Small intestine (tissue), 7 donors: ENCODE measurements around the gene TOM1L1. TPM values are rescaled to one million over a fixed set of nuclear protein-coding genes. Genes with fewer than 3 reads are reported as not detected.

Source experiments
- DNase-seq, 2 donors: peaks; one replicate each; pipeline versions ENCODE4 v3.0.0 to v3.0.0-alpha.2; 2013
- FAIRE-seq: peaks from 2 replicates; lab custom pipeline; 2012; peaks lifted over from hg19 to GRCh38; lab: Jason Lieb, UNC
- H3K27ac ChIP-seq, 3 donors: one replicate each; pipeline ENCODE4 v1.5.1; 2013; ENCODE audit warnings: low read length in 2 of 3, mild to moderate bottlenecking in 2 of 3, control low read depth in 1 of 3, inconsistent platforms in 1 of 3, low read depth in 1 of 3, moderate library complexity in 1 of 3
- H3K27me3 ChIP-seq, 3 donors: one replicate each; pipeline ENCODE4 v1.6.1; 2013; ENCODE audit warnings: low read length in 3 of 3, inconsistent platforms in 1 of 3; ENCODE audit not compliant: control insufficient read depth in 3 of 3, insufficient read depth in 3 of 3
- H3K36me3 ChIP-seq, 3 donors: one replicate each; pipeline ENCODE4 v1.6.1; 2013; ENCODE audit warnings: low read length in 3 of 3, inconsistent platforms in 1 of 3, low read depth in 1 of 3, mild to moderate bottlenecking in 1 of 3, moderate library complexity in 1 of 3; ENCODE audit not compliant: control insufficient read depth in 3 of 3, insufficient read depth in 2 of 3
- H3K4me1 ChIP-seq, 3 donors: one replicate each; pipeline ENCODE4 v1.6.1; 2013; ENCODE audit warnings: low read length in 2 of 3, inconsistent platforms in 1 of 3, low read depth in 1 of 3, mild to moderate bottlenecking in 1 of 3, moderate library complexity in 1 of 3; ENCODE audit not compliant: control insufficient read depth in 3 of 3, insufficient read depth in 2 of 3
- H3K4me3 ChIP-seq, 3 donors: one replicate each; pipeline ENCODE4 v1.5.1; 2013; ENCODE audit warnings: low read length in 3 of 3, control low read depth in 1 of 3, inconsistent platforms in 1 of 3, low read depth in 1 of 3, mild to moderate bottlenecking in 1 of 3, moderate library complexity in 1 of 3
- H3K9me3 ChIP-seq, 2 donors: one replicate each; pipeline ENCODE4 v1.6.1; 2013; ENCODE audit warnings: low read depth in 1 of 2, low read length in 1 of 2; ENCODE audit not compliant: control insufficient read depth in 2 of 2, insufficient read depth in 1 of 2
- WGBS, 3 donors: extraction: QIAGEN DNeasy Blood & Tissue Kit; methylation state at CpG; one replicate each; pipeline ENCODE4 v1.1.7; 2013; 5-methylcytosine and 5-hydroxymethylcytosine counted together
- polyA plus RNA-seq, 4 donors: library from polyadenylated mRNA; stranded (reverse) in 3 of 4; unstranded in 1 of 4; fragments of 200-250 nt in 3 of 4; fragments of 120-200 nt in 1 of 4; gene quantifications; one replicate each; pipeline versions ENCODE4 v1.2.1 to v1.2.3, GENCODE V29; 2013
- donor health status: healthy with polysubstance abuse.
- donor health status: control.
- donor health status: control.
- donor health status: Bipolar disorder and iron deficiency.
- donor health status: healthy.

TOM1L1 gene
- polyA plus RNA-seq, 4 donors: 57.2 to 120 (median 98.0) TPM

DNA sequence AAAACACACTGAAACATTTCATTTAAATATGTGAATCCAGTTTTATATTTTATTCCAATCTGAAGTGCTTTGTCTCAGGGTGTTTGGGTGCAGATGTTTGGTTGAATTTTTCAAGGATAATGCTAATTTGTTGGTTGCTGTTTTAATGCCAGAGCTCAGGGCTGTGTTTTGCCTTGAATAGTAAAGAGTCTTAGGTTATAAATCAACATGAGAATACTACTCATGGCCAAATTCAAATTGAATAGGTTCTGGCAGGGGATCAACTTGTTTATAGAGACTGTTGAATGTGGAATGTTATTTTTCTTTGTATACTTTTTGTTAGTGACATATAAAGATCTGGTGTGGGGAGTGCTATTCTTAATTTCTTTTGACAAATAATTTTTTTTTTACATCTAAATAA is 18.8 kb downstream of the TOM1L1 start:
- Histone ChIP-seq H3K27me3 (no peaks in the 10 kb centered on the region), H3K4me3 (no peak overlapping the region), H3K9me3 (no peaks in the 10 kb centered on the region), H3K36me3 (peaks cover 0 to 28% (median 25%) of the 10 kb centered on the region in 3 donors), H3K27ac (no peak overlapping the region), H3K4me1 (no peaks in the 10 kb centered on the region)
- FAIRE-seq: no peak
- DNase-seq: no peak

DNA sequence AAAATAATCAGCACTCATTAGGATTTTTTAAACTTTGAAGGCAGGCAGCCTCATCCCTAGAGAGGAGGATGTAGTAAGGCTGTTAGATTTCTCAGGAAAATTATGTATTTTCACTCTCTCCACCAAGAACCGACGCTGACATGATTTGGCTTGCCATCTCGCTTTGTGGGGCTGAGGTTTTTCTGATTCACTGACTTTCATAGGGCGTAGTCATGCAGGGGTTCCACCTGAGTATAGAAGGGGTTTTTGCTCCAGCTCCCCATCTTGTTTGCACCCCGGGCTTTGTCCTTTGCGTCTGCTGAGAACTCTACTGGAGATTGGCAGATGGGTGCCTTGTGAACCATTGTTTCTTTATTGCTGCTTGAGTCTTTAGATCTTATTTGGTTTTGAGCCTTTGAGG is 20.2 kb downstream of the TOM1L1 start:
- H3K4me3 ChIP-seq: no peak overlapping the region
- FAIRE-seq (no peak), DNase-seq (no peak)
- no peaks in the 10 kb centered on the region for H3K27me3 ChIP-seq
- H3K36me3 ChIP-seq: peaks cover 0 to 29% (median 20%) of the 10 kb centered on the region in 3 donors
- no peaks in the 10 kb centered on the region for H3K4me1 ChIP-seq
- no peak overlapping the region for H3K27ac ChIP-seq
- 85 to 95% (median 86%) methylated on average over 6 of the region's 6 CpGs for WGBS, 3 donors
- no peaks in the 10 kb centered on the region for H3K9me3 ChIP-seq

GRCh38 chr17:54924405-54924804 is 23.8 kb downstream of the TOM1L1 start:
- Histone ChIP-seq H3K4me1 (peaks cover 0 to 2% (median 0%) of the 10 kb centered on the region in 3 donors), H3K4me3 (no peak overlapping the region), H3K27ac (no peak overlapping the region), H3K27me3 (no peaks in the 10 kb centered on the region), H3K9me3 (no peaks in the 10 kb centered on the region), H3K36me3 (peaks cover 0 to 27% (median 10%) of the 10 kb centered on the region in 3 donors)
- DNase-seq: no peak
- 92 to 95% (median 93%) methylated on average over 5 of the region's 5 CpGs for WGBS, 3 donors
- no peak for FAIRE-seq

DNA sequence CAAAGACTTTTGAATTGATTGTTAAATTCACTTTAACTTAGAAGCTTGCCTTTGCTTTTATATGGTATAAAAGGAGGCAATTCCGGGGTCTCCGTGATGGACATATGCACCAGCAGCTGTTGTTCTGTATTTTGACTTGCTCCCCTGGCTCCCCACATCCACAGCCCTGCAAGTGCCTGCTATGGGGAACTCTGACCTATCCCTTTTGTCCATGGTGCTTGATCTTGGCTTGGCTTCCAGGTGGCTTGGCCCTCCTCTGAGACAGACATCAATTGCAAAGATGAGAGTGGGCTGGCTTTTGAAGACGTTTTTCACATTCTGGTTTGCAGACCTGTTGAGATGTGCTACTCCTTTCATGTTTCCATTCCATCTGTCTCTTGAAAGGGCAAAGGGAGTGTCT is 26.9 kb downstream of the TOM1L1 start:
- no peak overlapping the region for H3K4me3 ChIP-seq
- H3K27ac ChIP-seq: no peak overlapping the region
- 79 to 82% (median 79%) methylated on average over 3 of the region's 3 CpGs for WGBS, 3 donors
- peaks cover 0 to 27% (median 5%) of the 10 kb centered on the region in 3 donors for H3K36me3 ChIP-seq
- peaks cover 0 to 11% (median 2%) of the 10 kb centered on the region in 3 donors for H3K4me1 ChIP-seq
- no peak for DNase-seq
- H3K9me3 ChIP-seq: no peaks in the 10 kb centered on the region
- no peaks in the 10 kb centered on the region for H3K27me3 ChIP-seq
- no peak for FAIRE-seq

DNA sequence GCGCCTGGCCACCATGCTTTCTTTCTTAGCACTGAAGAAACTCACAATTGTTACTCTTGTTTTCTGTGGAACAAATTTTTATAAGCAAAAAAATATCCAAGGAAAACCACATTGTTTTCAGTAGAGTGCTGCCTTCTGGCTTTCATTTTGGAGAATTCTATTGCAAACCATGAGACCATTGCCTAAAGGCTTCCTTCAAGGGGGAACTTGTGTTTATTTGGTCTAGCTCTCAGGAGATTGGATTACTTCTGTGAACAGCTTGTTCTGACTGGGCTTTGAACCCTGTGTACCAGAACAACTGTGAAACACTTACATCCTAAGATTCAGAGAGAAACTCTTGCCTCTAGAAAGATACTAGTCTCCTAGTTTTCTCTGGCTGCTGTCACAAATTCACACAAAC is 32.1 kb downstream of the TOM1L1 start:
- WGBS, 3 donors: 90 to 100% (median 92%) methylated on average over 1 of the region's 1 CpG
- no peaks in the 10 kb centered on the region for H3K27me3 ChIP-seq
- FAIRE-seq: no peak
- H3K9me3 ChIP-seq: no peaks in the 10 kb centered on the region
- peaks cover 0 to 27% (median 2%) of the 10 kb centered on the region in 3 donors for H3K36me3 ChIP-seq
- no peak for DNase-seq
- peaks cover 0 to 35% (median 8%) of the 10 kb centered on the region in 3 donors for H3K4me1 ChIP-seq
- peak overlapping the region in 2 of 3 donors; percentile 50 to 62 for H3K27ac ChIP-seq
- H3K4me3 ChIP-seq: no peak overlapping the region

DNA sequence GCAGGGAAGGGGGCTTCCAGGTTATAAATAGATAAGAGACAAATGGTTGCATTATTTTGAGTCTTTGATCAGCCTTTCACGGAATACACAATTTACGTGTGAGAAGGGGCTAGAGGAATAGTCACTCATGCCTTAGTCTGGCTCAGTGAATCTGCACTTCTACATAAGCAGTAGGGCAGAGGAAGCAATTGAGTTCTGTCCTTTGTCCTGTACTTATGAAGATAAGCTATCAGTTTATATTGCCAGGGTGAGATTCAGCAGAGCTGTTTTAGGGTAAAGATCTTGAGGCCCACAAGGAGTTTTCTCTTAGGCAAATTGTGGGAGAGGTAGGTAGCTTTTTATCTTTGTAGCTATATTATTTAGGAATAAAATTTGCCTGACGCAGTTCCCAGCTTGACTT is 33.3 kb downstream of the TOM1L1 start:
- H3K27ac ChIP-seq: peak overlapping the region in 2 of 3 donors; percentile 11 to 72
- DNase-seq: peak; percentile 72 to 83
- 22 to 65% (median 34%) methylated on average over 3 of the region's 3 CpGs for WGBS, 3 donors

DNA sequence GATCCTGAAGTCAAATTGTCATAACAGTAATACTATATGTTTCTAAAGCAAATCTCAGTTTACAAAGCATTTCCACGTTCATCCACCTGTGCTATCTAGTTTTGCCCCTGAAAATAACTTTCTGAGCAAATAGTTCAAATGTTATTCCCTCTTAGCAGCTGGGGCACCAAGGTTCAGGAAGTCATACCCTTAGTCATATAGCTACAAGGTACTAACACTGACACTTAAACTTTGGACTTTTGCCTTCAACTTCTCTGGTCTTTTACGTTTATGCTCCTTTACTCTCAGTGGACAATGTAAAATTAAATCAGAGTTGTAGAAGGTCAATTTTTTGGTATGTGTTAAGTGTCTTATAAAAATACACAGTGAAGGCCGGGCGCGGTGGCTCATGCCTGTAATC is 34.8 kb downstream of the TOM1L1 start:
- WGBS, 3 donors: 66 to 75% (median 71%) methylated on average over 5 of the region's 5 CpGs
- peak overlapping the region in 1 of 3 donors; percentile 72 for H3K27ac ChIP-seq
- peaks cover 2 to 35% (median 2%) of the 10 kb centered on the region in 3 donors for H3K36me3 ChIP-seq
- H3K9me3 ChIP-seq: no peaks in the 10 kb centered on the region
- H3K4me1 ChIP-seq: peaks cover 0 to 35% (median 7%) of the 10 kb centered on the region in 3 donors
- H3K4me3 ChIP-seq: no peak overlapping the region
- DNase-seq (peak; percentile 61 to 83), FAIRE-seq (no peak)
- no peaks in the 10 kb centered on the region for H3K27me3 ChIP-seq

More for the DNA sequence above, 33.3 kb downstream of the TOM1L1 start:
- Histone ChIP-seq H3K27me3 (no peaks in the 10 kb centered on the region), H3K4me1 (peaks cover 0 to 35% (median 7%) of the 10 kb centered on the region in 3 donors), H3K4me3 (no peak overlapping the region), H3K9me3 (no peaks in the 10 kb centered on the region), H3K36me3 (peaks cover 2 to 28% (median 2%) of the 10 kb centered on the region in 3 donors)
- no peak for FAIRE-seq

- H3K36me3 ChIP-seq: peaks cover 2 to 23% (median 2%) of the 10 kb centered on the region in 3 donors
- DNase-seq (no peak), FAIRE-seq (no peak)
- H3K27me3 ChIP-seq: no peaks in the 10 kb centered on the region
- H3K4me1 ChIP-seq: peaks cover 0 to 28% (median 7%) of the 10 kb centered on the region in 3 donors
- 69 to 88% (median 88%) methylated on average over 5 of the region's 5 CpGs for WGBS, 3 donors
- H3K9me3 ChIP-seq: no peaks in the 10 kb centered on the region
- H3K27ac ChIP-seq: no peak overlapping the region
- H3K4me3 ChIP-seq: no peak overlapping the region
Measured at GRCh38 chr17:54937018-54937417, 36.4 kb downstream of the TOM1L1 start.

DNA sequence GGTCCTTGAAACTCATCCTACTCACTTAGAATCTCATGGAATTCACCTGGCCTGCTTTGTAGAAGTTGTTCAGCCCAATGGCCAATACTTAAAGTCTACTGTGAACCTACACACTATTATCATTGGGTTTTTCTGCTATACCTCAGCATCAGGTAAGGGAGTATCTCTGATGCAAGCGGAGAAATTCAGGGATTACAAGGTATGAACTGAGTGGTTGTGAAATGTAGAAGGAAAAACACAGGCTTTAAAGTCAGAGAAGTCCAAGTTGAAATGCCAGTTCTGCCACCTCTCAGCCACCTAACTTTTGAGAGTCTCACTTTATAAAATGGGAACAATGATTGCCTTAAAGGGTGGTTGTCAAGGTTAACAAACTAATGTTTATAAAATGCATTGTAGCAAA is 36.8 kb downstream of the TOM1L1 start:
- peaks cover 0 to 26% (median 7%) of the 10 kb centered on the region in 3 donors for H3K4me1 ChIP-seq
- H3K36me3 ChIP-seq: peaks cover 2 to 23% (median 2%) of the 10 kb centered on the region in 3 donors
- no peak for DNase-seq
- 93 to 97% (median 93%) methylated on average over 1 of the region's 1 CpG for WGBS, 3 donors
- H3K27ac ChIP-seq: no peak overlapping the region
- no peaks in the 10 kb centered on the region for H3K9me3 ChIP-seq
- H3K27me3 ChIP-seq: no peaks in the 10 kb centered on the region
- FAIRE-seq: no peak
- no peak overlapping the region for H3K4me3 ChIP-seq
